ENCODE data around the gene AIPL1.

DNA sequence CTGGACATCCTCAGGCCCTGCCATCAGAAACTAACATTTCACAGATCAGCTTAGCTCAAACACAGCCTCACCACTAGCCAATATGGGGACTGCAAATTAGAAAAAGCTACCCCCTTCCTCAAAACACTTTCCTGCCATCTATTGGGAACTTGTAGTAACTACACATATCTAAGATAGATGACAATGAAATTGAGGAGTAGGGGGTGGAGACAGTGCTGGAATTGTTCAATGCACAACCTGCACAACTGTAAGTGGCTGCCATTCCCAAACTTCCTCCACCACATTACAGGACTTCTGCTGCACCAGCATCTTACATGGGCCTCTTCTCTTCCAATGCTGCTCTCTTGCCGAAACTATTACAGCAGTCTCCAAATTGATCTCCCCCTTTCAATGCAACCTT, 21.9 kb downstream of the AIPL1 start:
- no peak for TF ChIP-seq POLR2AphosphoS5 (IDR thresholded peaks at IDR 0.05; ENCODE audit: low read depth, low read length)
- TF ChIP-seq TAF1 (IDR thresholded peaks at IDR 0.05; ENCODE audit: borderline replicate concordance, insufficient read depth, low read length) = no peak
- no peak for TF ChIP-seq SIN3A (IDR thresholded peaks at IDR 0.05; ENCODE audit: borderline replicate concordance, insufficient read depth, low read length)
